Stimulated activated CD8-positive, alpha-beta memory T cell treated with anti-CD3 and anti-CD28 coated beads, Interleukin-15, amount 100 ng/mL, for 24 hours (primary cell): ENCODE results near the gene CNOT1.
"Not testable (repeated sequence)": the region's sequence is repeated elsewhere in the genome, so short reads cannot be mapped to it uniquely, and the experiment has no call there.

Source experiments
- DNase-seq: peaks from one replicate; pipeline ENCODE4 v3.0.0-alpha.2; 2020; ENCODE audit warnings: low read depth

CNOT1 gene

DNA sequence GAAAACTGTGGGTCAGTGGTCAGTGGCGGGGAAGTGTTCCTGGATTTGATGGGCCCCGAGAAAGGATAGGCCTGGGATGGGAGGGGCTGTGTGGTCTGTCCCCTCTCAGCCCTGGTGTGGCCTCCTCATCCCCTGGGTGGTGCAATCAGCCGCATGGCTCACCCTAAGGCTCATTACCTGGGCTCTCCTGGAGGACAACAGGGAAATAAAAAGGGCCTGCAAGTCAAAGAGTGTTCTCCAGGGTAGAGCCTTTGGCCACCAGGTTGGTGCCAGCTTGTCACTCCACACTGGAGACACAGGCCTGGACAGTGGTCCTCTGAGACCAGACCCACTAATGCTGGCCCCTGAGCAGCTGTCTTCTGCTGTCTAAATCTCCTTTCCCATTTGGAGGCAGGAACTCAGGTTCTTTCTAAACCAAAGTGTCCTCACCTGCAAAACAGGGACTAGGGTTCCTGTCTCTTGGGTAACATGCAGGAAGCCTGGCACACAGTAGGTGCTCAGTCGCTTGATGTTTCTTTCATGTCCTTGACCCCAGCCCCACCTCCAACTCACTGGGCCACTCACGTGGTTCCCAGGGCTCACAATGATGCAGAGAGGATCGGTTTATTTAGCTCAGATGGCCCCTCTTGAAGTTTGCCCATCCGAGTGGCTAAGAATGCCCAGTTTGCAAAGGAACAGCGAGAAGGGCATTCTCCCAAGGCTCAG, 127.3 kb downstream of the CNOT1 start:
- DNase-seq = no peak

GRCh38 chr16:58501242-58502131, 128.1 kb downstream of the CNOT1 start:
- no peak for DNase-seq

DNA sequence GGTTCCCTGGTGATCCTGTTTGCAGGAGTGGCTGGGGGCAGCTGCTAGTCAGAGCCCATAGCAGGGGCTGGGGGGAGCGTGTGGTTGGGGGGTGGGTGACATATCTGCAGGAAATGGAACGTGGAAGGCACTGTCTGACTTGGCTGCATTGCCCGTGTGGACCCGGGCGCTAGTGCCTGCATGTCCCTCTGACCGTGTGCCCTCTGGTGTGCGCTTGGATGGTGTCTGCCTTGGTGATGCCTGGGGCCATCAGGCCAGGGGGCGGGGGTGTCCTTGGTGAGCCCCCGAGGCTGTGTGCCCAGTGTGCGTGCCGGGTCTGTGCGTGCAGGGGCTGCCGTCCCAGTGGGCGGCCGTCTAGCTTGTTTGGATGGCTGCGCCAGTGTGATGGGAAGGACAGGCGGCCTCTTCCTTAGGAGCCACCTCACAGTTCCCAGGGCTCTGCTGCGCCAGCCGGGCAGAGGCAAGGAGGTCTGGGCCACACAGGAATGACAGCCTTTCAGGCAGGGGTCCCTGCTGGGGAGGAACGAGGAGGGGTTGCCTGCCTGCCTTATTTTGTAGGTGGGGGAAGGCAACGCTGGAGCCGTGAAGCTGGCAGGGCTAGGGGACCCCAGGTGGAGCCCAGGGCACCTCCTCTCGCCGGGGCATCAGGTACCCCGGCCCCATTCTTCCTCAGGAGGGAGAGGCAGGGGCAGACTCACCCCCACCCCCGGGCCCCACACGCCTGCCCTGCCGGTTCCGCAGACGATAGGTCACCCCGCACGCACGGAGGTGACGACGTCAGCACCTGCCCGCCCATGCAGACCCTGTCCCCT, 129.0 kb downstream of the CNOT1 start:
- no peak for DNase-seq

DNA sequence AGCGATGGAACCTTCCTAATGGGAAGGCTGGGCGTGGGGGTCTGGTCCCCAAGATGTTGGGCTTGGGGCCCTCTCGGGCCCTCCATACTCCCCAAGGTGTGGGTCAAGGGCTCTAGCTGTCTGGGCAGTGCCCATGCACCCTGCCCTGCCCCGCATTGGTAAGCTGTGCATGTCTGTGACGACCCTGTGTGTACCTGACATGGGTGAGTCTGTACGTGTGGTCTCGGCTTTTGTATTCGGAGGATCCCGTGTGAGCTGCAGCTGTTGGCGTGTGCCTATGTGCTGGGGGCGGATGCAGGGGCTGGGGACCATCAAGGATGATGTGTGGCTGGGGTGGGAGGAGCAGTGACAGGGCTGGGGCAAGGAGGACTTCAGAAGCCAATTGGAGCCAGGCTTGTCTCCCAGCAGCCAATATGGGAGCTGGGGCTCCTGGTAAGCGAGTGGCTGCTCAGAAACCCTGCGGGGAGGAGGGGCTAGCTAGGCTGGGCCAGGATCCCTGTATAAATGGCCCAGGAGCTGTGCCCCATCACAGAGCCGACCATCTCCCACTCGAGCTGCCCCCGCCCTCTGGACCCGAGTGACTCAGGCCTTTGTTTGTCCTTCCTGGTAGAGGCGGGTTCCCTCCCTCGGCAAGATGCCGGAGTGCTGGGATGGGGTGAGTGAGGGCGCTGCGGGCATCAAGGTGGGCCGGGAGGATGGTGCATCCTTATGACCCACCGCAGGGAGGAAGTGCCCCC, 129.8 kb downstream of the CNOT1 start, which contains the start of gene NDRG4:
Gene NDRG4, plus strand, starts transcription at position 529 of the 737 bp plus-strand sequence. Its CDS starts 106 bp downstream, at position 635.
- no peak for DNase-seq

- no peak for DNase-seq
Measured at GRCh38 chr16:58499092-58499511, 130.5 kb downstream of the CNOT1 start.

- no peak for DNase-seq
Measured at GRCh38 chr16:58498341-58499091, 131.1 kb downstream of the CNOT1 start.

DNA sequence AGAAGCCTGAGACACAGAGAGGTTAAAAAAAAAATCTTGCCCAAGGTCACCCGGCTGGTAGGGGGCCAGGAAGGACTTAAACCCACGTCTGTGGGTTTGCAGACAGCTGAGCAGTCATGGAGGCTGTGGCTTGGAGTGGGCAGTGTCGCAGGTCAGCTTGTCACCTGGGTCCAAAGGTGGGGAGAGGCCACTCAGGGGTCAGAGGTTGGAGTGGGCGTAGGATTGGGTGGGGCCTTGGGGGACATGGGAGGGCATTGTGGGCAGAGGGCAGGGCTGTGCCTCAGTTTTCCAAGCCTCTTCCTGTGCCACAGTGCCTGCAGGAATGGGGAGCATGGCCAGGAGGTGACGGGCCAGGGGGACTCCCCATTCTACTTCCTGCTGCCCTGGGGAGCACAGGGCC, 131.7 kb downstream of the CNOT1 start:
- no peak for DNase-seq

- no peak for DNase-seq
Measured at GRCh38 chr16:58497468-58497867, 132.2 kb downstream of the CNOT1 start.

DNA sequence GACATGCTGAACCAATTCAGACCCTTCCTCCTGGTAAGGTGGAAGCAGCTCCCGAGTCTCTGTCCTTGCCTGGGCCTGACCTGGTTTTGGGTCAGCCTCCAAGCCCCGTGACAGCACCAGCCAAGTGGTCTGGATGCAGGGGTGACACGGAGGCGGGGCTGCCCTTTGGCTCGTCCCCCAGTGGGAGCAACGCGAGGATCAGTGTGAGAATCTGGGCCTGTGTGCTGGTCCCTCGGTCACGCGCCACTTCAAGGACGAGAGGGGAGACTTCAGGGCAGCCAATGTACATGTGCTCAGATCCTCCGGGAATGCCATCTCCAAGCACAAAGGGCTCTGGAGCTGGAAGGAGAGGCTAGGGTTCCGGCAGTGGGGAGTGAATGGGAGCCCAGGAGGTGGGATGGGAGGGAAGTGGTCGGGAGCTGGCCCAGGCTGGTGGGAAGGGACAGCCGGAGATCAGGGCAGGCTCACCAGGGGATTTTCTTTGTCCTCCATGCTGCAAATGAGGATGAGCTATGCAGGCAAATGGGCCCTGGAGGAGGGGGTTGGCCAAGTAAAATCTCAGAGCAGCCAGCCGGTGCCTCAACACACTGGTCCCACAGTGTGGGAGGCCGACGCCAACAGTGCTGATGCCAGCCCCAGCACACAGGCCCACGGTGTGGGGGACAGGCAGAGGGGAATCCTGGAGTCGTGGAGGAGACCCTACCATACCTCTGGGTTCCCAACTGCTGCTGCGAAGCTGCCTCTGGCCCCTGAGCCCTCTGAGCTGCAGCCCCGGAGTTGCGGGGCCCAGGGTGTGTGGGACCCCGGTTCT, 133.9 kb downstream of the CNOT1 start:
- no peak for DNase-seq

DNA sequence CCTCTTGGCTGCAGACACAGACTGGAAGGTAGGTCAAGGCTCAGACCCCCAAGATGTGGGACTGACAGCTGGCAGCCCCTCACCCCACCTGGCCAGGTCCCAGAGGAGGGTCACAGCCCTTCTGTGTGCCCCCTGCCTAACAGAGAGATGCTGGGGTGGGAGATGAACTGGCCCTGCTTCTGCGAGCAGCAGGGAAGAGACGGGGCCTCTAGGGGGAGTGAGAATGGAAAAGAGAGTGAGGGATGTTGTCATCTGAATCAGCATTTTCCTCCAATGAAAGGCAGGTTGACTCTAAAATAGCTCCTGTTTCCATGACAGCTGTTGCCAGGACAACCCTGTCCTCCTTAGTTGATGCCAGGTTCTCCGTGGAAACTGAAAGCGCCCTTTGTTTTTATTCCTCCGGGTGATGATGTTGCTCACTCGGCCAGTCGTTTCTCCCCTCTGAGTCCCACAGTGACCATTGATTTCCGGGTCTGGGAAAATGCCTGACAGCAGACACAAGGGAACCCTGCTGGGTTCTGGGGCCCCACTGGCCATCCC, 134.6 kb downstream of the CNOT1 start:
- no peak for DNase-seq

DNA sequence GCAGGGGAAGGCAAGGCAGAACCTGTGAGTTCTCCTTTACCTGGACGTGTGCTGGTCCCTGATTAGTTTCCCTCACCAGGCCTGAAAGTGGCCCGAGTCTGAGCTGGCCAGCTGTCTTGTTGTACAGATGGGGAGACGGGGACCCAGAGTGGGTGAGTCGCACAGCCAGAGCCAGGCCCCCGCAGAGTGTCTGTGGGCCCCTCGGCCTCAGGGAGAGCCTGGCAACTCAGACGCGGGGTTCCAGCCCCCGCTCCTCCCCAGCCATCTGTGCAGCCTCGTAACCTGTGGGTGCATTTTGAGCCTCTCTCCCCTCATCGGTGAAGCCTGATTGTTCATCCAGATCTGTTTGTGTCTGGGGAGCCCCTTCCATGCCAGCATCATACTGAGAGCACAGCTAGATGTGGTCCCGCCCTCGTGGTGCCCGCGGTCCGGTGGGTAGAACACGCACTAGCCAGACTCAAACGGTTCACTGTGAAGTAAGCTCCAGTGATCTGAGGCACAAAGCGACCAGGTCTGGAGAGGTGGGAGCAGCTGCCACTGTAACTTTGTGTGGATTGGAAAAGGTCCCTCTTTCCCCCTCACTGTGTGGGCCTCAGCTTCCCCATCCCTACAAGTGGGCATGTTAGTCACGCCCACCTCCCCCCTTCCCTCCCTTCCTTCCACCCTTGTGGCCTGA, 135.7 kb downstream of the CNOT1 start:
- no peak for DNase-seq

DNA sequence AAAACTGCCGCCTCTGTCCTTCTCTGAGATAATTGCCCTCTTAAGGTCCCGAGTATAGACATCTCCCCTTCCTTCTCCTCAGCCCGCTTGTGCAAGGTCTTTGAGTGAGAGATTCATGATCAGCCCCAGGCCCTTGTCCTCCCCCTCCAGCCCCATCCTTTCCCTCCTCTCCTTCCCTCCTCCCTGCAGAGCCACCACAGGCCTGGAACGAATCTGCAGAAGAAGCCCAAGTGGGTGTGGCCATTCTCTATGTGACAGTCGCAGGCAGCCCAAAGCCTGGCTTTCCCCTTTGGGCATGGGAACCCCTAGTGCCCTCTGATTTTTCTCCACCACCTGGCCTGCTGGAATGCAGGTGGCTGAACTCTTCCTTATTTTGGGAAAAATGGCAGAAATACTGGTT, 136.9 kb downstream of the CNOT1 start:
- DNase-seq = no peak

DNA sequence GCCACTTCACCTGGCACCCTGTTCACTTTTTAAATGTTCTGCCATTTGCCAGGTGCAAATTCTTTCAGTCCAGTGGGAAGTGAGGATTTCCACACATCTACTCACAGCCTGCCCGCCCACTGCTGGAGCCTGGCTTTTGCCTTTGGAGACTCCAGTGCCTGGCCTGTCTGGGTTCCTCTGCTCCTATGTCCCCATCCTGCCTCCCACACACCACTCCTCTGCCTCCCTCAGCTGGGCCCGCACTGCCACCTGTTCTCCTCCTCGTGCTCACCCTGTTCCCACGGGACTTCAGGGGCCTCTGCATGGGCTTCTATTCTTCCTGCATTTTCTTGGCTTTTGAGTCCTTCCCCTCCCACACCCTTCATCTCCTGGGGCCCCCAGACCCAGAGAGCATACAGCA, 137.6 kb downstream of the CNOT1 start:
- DNase-seq = no peak

DNA sequence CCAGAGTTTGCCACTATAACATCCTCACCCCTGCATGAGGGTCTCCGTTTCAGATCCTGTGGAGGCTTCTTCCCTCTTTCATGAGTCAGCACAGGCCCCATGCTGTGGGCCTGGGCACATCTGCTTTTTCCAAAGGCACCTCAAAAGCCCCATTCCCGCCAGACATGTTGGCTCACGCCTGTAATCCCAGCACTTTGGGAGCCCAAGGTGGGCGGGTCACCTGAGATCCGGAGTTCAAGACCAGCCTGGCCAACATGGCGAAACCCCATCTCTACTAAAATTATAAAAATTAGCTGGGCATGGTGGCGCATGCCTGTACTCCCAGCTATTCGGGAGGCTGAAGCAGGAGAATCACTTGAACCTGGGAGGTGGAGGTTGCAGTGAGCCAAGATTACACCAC, 139.1 kb downstream of the CNOT1 start:
- DNase-seq = not testable (repeated sequence)

DNA sequence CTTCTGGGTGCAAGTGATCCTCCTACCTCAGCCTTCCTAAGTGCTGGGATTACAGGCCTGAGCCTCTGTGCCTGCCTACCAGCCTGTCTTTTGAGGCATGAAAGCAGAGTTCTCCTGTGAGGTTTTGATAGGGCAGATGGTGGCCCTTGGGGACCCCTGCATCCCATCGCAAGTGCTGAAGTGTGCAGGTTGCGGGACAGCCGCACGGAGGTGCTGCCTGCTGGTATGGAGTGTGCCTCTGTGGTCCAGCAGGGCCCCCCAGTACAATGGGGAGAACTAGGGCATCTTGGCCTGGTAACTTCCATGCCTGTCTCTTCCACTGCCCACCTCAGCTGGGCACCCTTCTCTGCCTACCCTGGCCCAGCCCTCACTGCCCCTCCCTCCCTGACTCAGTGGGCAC, 139.6 kb downstream of the CNOT1 start:
- DNase-seq = no peak

DNA sequence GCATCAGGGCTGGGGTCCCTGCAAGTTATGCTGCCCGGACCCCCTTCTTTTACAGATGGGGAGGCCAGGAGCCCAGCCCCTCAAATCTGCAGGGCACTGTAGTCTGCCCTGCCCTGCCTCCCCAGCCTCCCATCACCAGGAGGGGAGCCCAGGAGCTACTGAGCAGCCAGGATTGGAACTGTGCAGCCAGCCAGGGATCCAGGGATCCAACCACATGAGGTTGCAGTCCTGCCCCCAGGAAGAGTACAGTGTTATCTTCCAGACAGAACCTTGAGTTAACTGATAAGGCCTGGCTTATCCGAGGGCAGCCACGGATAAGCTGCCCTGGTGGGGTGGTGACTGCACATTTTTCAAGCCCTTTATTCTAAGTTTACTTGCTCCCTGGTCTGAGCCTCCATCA, 141.1 kb downstream of the CNOT1 start:
- DNase-seq = no peak

- peak; percentile 52 for DNase-seq
Measured at GRCh38 chr16:58487566-58488351, 141.9 kb downstream of the CNOT1 start.

- no peak for DNase-seq
Measured at GRCh38 chr16:58485184-58485887, 144.3 kb downstream of the CNOT1 start.
